GM12878 (cell line): Measurements from ENCODE around the gene POR. TPM values are rescaled to one million over a fixed set of nuclear protein-coding genes. Genes with fewer than 3 reads are reported as not detected.

Experiments
- ATF2 ChIP-seq: IDR thresholded peaks from 2 replicates; pipeline ENCODE4 v1.6.1; 2012; ENCODE audit warnings: low read length, inconsistent platforms
- CEBPB ChIP-seq, 2 experiments: fragments of 150-350 bp in 1 of 2; IDR thresholded peaks; 2 replicates each; pipeline ENCODE4 v1.6.1; 2012 to 2014; ENCODE audit warnings: low read depth in 2 of 2, low read length in 2 of 2, borderline replicate concordance in 1 of 2, inconsistent platforms in 1 of 2
- CHD2 ChIP-seq: IDR thresholded peaks from 2 replicates; pipeline ENCODE4 v1.6.1; 2011; ENCODE audit warnings: low read depth, low read length, improper control_type of control experiment, borderline replicate concordance
- E4F1 ChIP-seq: fragments of 450-650 bp; IDR thresholded peaks from 2 replicates; pipeline ENCODE4 v1.6.1; 2018; ENCODE audit warnings: borderline replicate concordance, mild to moderate bottlenecking; ENCODE audit not compliant: partially characterized antibody
- EZH2 ChIP-seq: IDR thresholded peaks from 2 replicates; pipeline ENCODE4 v1.6.1; 2012; ENCODE audit warnings: low read depth, mild to moderate bottlenecking, control low read depth, inconsistent platforms, low read length, borderline replicate concordance; ENCODE audit not compliant: control insufficient read depth
- NBN ChIP-seq: fragments of 450-650 bp; IDR thresholded peaks from 2 replicates; pipeline ENCODE4 v1.6.1; 2016
- NR2C2 ChIP-seq: IDR thresholded peaks from 2 replicates; pipeline ENCODE4 v1.6.1; 2011; ENCODE audit warnings: borderline replicate concordance, low read depth; ENCODE audit not compliant: control insufficient read depth, insufficient read length
- PML ChIP-seq: IDR thresholded peaks from 2 replicates; pipeline ENCODE4 v1.6.1; 2012; ENCODE audit warnings: low read length, inconsistent platforms
- POLR2AphosphoS2 ChIP-seq: IDR thresholded peaks from 2 replicates; pipeline ENCODE4 v1.6.1; 2011; ENCODE audit warnings: low read depth, mild to moderate bottlenecking, low read length, improper control_type of control experiment, moderate library complexity
- RAD21 ChIP-seq: IDR thresholded peaks from 2 replicates; pipeline ENCODE4 v1.6.1; 2011; ENCODE audit warnings: mild to moderate bottlenecking, low read depth, low read length, moderate library complexity; ENCODE audit not compliant: insufficient read depth
- RBBP5 ChIP-seq: fragments of 200-600 bp; sonication (generic); conservative IDR thresholded peaks from 2 replicates; pipeline ENCODE4 v1.6.1; 2016
- SIX5 ChIP-seq: IDR thresholded peaks from 2 replicates; pipeline ENCODE4 v1.6.1; 2011; ENCODE audit warnings: mild to moderate bottlenecking, low read depth, low read length, moderate library complexity; ENCODE audit not compliant: severe bottlenecking
- SP1 ChIP-seq: IDR thresholded peaks from one replicate; pipeline ENCODE4 v1.6.1; 2011; ENCODE audit warnings: low read depth, low read length
- SPI1 ChIP-seq: IDR thresholded peaks from 2 replicates; pipeline ENCODE4 v1.6.1; 2011; ENCODE audit warnings: low read depth, mild to moderate bottlenecking, low read length, moderate library complexity, borderline replicate concordance; ENCODE audit not compliant: insufficient read depth
- WRNIP1 ChIP-seq: IDR thresholded peaks from 2 replicates; pipeline ENCODE4 v1.6.1; 2011; ENCODE audit warnings: low read depth, low read length, improper control_type of control experiment, borderline replicate concordance
- ZNF217 ChIP-seq: fragments of 450-650 bp; IDR thresholded peaks from 2 replicates; pipeline ENCODE4 v1.6.1; 2017; ENCODE audit warnings: antibody characterized with exemption, mild to moderate bottlenecking
- polyA plus RNA-seq, 11 experiments: library from polyadenylated mRNA; depleted of rRNA in 4 of 11; unstranded in 6 of 11; stranded (reverse) in 5 of 11; fragments of >200 nt; fragmentation: Nextera tagmentation in 4 of 11; fragmentation: Illumina TruSeq in 1 of 11; extraction: Ambion mirVana in 4 of 11; extraction: Trizol in 1 of 11; gene quantifications; 1 replicate in 1 of 11; 2 replicates in 10 of 11; pipeline versions ENCODE4 v1.2.1 to v1.2.3, GENCODE V29; 2011 to 2016; ENCODE audit warnings: inconsistent platforms in 2 of 11, missing spikeins in 2 of 11, low read depth in 1 of 11
- total RNA-seq, 4 experiments: library from RNA; depleted of rRNA in 3 of 4; stranded (reverse); fragments of >200 nt in 3 of 4; fragmentation: Illumina TruSeq in 1 of 4; extraction: Trizol in 1 of 4; gene quantifications; 2 replicates each; pipeline versions ENCODE4 v1.2.1 to v1.2.3, GENCODE V29; 2013 to 2021
- TF ChIP-seq, protein P1 (sequence below): IDR thresholded peaks from 2 replicates; pipeline ENCODE4 v1.6.1; 2012; ENCODE audit warnings: improper control_type of control experiment, low read depth, low read length; ENCODE audit not compliant: insufficient replicate concordance
- TF ChIP-seq, protein P2 (sequence below): fragments of 450-650 bp; IDR thresholded peaks from 2 replicates; pipeline ENCODE4 v1.6.1; 2017; ENCODE audit warnings: mild to moderate bottlenecking, low read depth, inconsistent platforms; ENCODE audit not compliant: poor library complexity, severe bottlenecking

Gene POR
- total and polyA plus RNA-seq, 10 of the 15 experiments (the other 5 are each of a cell fraction or from before 2014, with no cell fraction given) = 2.2 to 75.8 (median 35.9) TPM

- TF ChIP-seq E4F1 = no peak
- TF ChIP-seq EZH2 = no peak
- TF ChIP-seq, protein P1, sequence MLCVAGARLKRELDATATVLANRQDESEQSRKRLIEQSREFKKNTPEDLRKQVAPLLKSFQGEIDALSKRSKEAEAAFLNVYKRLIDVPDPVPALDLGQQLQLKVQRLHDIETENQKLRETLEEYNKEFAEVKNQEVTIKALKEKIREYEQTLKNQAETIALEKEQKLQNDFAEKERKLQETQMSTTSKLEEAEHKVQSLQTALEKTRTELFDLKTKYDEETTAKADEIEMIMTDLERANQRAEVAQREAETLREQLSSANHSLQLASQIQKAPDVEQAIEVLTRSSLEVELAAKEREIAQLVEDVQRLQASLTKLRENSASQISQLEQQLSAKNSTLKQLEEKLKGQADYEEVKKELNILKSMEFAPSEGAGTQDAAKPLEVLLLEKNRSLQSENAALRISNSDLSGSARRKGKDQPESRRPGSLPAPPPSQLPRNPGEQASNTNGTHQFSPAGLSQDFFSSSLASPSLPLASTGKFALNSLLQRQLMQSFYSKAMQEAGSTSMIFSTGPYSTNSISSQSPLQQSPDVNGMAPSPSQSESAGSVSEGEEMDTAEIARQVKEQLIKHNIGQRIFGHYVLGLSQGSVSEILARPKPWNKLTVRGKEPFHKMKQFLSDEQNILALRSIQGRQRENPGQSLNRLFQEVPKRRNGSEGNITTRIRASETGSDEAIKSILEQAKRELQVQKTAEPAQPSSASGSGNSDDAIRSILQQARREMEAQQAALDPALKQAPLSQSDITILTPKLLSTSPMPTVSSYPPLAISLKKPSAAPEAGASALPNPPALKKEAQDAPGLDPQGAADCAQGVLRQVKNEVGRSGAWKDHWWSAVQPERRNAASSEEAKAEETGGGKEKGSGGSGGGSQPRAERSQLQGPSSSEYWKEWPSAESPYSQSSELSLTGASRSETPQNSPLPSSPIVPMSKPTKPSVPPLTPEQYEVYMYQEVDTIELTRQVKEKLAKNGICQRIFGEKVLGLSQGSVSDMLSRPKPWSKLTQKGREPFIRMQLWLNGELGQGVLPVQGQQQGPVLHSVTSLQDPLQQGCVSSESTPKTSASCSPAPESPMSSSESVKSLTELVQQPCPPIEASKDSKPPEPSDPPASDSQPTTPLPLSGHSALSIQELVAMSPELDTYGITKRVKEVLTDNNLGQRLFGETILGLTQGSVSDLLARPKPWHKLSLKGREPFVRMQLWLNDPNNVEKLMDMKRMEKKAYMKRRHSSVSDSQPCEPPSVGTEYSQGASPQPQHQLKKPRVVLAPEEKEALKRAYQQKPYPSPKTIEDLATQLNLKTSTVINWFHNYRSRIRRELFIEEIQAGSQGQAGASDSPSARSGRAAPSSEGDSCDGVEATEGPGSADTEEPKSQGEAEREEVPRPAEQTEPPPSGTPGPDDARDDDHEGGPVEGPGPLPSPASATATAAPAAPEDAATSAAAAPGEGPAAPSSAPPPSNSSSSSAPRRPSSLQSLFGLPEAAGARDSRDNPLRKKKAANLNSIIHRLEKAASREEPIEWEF = no peak
- no peak for TF ChIP-seq SPI1
- TF ChIP-seq RBBP5 = no peak
- TF ChIP-seq RAD21 = no peak
- no peak for TF ChIP-seq WRNIP1
- TF ChIP-seq ATF2 = no peak
- TF ChIP-seq NR2C2 = no peak
- peak; percentile 38 for TF ChIP-seq SP1
- TF ChIP-seq PML = no peak; the same call in 1 of the 2 replicates
- TF ChIP-seq ZNF217 = no peak
- peak; percentile 54; the same call in 1 of the 2 replicates for TF ChIP-seq NBN
- no peak for TF ChIP-seq CEBPB (IDR thresholded peaks at IDR 0.05; ENCODE audit: borderline replicate concordance in 1 of 2, low read depth in 2 of 2, low read length in 2 of 2)
- TF ChIP-seq CHD2 = no peak
- peak; percentile 37; the same call in 1 of the 2 replicates for TF ChIP-seq POLR2AphosphoS2
- TF ChIP-seq, protein P2, sequence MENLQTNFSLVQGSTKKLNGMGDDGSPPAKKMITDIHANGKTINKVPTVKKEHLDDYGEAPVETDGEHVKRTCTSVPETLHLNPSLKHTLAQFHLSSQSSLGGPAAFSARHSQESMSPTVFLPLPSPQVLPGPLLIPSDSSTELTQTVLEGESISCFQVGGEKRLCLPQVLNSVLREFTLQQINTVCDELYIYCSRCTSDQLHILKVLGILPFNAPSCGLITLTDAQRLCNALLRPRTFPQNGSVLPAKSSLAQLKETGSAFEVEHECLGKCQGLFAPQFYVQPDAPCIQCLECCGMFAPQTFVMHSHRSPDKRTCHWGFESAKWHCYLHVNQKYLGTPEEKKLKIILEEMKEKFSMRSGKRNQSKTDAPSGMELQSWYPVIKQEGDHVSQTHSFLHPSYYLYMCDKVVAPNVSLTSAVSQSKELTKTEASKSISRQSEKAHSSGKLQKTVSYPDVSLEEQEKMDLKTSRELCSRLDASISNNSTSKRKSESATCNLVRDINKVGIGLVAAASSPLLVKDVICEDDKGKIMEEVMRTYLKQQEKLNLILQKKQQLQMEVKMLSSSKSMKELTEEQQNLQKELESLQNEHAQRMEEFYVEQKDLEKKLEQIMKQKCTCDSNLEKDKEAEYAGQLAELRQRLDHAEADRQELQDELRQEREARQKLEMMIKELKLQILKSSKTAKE = no peak
- no peak for TF ChIP-seq SIX5
Measured at GRCh38 chr7:75878769-75879611, 36.0 kb upstream of the POR start, which contains the start of gene RHBDD2 (continued).
